ENCODE results near the gene SERPINA3. TPM values are rescaled to one million over a fixed set of nuclear protein-coding genes. Genes with fewer than 3 reads are reported as not detected.

The SERPINA3 gene
- total RNA-seq, 2 donors from 2014 or later = 57.2 to 330 TPM

DNA sequence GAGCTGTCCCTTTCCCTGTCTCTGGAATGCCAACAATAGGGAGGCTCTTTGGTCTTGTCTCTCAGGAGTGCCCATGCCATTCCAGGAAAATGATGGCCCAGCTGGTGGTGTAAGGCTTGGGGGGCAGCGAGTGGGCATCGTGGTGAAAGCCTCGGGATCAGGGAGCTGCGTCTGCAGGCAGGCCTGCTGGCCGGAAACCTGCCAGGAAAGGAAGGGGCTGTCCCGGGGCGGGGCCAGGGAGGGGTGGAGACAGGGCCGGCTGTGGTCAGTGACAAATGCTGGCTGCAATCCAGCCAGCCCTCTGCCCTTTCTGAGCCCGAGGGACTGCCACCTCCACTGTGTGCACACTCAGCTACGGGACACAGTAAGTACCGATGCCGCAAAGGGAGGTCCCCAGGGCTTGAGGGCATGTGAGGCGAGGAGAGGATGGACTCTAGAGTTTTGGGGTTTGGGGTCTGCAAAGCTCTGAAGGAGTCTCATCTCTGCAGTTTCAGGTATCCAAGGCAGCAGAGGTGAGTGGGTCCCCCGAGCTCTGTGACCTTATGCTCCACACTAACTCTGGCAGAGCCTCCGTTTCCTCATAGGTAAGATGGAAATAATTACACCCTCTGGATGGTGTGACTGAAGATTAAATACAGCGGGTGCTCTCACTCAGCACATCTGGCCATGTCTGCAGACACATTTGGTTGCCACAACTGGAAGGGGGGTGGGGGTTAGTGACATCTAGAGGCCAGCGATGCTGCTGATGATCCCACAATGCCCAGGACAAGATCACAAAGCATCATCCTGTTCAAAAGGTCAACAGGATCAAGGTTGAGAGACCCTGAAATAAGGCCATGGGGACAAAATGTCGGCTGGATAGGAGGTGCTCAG is 30.8 kb upstream of the SERPINA3 start, which contains the start of gene SERPINA5:
SERPINA5 (plus strand) TSS at position 300 of the 873 bp plus-strand sequence. CDS start 5,937 bp downstream, outside the sequence.
- no peak within 1 kb of the TSS for H3K27ac ChIP-seq
- DNase-seq (ENCODE audit: low spot score) = peak; percentile 70
- no peaks in the 10 kb centered on the region for H3K36me3 ChIP-seq
- H3K4me3 ChIP-seq = no peak within 1 kb of the TSS
- TF ChIP-seq, protein P1, sequence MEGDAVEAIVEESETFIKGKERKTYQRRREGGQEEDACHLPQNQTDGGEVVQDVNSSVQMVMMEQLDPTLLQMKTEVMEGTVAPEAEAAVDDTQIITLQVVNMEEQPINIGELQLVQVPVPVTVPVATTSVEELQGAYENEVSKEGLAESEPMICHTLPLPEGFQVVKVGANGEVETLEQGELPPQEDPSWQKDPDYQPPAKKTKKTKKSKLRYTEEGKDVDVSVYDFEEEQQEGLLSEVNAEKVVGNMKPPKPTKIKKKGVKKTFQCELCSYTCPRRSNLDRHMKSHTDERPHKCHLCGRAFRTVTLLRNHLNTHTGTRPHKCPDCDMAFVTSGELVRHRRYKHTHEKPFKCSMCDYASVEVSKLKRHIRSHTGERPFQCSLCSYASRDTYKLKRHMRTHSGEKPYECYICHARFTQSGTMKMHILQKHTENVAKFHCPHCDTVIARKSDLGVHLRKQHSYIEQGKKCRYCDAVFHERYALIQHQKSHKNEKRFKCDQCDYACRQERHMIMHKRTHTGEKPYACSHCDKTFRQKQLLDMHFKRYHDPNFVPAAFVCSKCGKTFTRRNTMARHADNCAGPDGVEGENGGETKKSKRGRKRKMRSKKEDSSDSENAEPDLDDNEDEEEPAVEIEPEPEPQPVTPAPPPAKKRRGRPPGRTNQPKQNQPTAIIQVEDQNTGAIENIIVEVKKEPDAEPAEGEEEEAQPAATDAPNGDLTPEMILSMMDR (IDR thresholded peaks at IDR 0.05) = no peak
- H3K27me3 ChIP-seq = no peaks in the 10 kb centered on the region
- no peaks in the 10 kb centered on the region for H3K9me3 ChIP-seq
- H3K4me1 ChIP-seq = peaks cover 0 to 10% of the 10 kb centered on the region in 2 donors

DNA sequence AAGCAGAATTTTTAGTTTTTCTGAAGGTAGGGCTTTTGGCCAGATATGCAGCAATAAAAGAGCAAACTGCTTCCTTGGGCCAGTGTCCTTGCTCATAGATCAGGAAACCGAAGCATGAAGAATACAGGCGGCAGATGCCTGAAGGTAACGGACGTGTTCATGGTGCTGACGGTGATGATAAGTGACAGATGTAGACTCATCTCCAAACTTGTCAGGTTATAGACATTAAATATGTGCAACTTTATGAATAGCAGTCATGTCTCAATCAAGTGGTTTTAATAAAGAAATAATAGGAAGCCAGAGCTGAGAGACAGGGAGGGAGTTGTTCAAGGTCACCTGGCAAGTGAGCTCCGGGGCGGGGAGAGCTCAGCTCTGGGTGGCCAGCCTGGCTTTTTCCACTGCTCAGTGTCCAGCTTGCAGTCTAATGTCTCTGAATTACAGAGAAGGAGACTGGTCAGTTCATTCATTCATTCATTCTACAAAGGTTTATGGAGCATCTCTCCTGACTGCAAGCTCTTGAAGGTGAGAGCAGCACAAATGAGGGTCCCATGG is 29.9 kb upstream of the SERPINA3 start:
- Histone ChIP-seq H3K4me1 (peaks cover 0 to 10% of the 10 kb centered on the region in 2 donors), H3K9me3 (no peaks in the 10 kb centered on the region), H3K36me3 (no peaks in the 10 kb centered on the region), H3K27ac (no peak overlapping the region), H3K27me3 (no peaks in the 10 kb centered on the region), H3K4me3 (no peak overlapping the region)
- DNase-seq (ENCODE audit: low spot score) = no peak
- TF ChIP-seq, protein P1 (IDR thresholded peaks at IDR 0.05) = no peak

DNA sequence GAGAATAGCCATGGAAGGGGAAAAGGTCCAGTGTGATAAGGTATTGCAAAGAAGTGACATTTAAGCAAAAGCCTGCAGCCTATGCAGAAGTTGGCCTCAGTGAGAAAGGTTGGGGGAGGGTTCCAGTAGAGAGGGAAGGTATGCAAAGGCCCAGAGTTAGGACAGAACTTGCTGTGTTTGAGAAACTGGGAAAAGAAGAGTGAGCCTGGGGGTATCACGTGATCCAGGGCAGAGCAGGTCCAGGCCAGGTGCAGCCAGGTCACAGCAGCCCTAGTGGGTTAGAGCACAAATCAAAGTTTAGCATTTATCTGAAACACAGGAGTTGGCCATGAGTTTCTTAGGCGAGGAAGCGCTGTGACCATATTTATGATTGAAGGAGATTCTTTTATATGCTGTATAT is 29.3 kb upstream of the SERPINA3 start:
- TF ChIP-seq, protein P1 (IDR thresholded peaks at IDR 0.05) = no peak
- no peaks in the 10 kb centered on the region for H3K36me3 ChIP-seq
- DNase-seq (ENCODE audit: low spot score) = no peak
- no peaks in the 10 kb centered on the region for H3K9me3 ChIP-seq
- no peaks in the 10 kb centered on the region for H3K27me3 ChIP-seq
- peaks cover 0 to 10% of the 10 kb centered on the region in 2 donors for H3K4me1 ChIP-seq
- no peak overlapping the region for H3K27ac ChIP-seq
- H3K4me3 ChIP-seq = no peak overlapping the region

DNA sequence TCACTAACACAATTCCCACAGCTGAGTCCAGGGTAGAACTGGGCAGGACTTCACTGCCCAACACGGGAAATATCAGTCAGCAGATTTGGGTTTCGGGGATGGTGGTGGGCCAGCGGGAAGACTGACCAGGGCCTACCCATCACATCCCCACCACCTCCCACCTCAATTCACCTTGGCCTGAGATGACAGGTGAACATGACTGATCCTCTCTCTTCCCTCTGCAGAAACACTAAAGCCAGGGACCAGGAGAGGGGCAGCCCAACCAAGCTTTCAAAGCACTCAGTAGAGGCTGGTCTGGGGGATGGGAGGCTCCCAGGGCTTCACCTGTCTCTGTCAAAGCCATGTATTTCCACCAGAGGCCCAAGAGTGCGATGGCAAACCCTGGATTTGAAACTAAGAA is 28.6 kb upstream of the SERPINA3 start:
- no peaks in the 10 kb centered on the region for H3K36me3 ChIP-seq
- no peak overlapping the region for H3K27ac ChIP-seq

DNA sequence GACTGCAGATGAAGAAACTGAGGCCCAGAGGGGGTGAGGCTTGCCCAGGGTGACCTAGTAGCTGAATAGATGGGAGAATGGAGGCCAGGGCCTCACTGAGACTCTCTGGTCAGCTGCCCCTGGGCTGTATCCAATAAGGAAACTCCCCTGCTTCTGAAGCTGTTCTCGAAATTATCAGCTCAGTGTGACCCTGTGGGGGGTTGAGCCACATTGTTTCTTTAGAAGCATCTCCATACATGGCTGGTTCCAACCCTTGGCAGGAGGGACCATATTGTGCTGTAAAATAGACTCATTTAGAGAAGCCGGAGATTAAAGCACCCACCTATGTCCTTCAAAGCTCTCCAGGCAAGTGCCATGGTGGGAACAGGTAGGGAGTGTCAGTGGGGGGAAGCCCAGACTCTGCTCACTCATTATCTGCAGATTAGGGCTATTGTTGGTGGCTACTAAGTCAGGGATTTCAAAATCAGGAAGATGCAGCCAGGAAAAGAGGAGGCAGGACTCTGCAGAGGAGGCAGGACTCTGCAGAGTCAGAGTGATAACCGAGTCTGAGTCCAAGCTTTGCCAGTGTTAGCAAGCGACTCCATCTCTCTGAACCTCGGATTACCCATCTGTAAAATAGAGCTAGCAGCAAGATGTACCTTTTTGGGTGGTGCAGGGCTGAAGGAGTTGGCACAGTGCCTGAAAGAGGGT is 27.5 kb upstream of the SERPINA3 start:
- DNase-seq (ENCODE audit: low spot score) = no peak
- Histone ChIP-seq H3K4me1 (peaks cover 0 to 10% of the 10 kb centered on the region in 2 donors), H3K27me3 (no peaks in the 10 kb centered on the region), H3K36me3 (no peaks in the 10 kb centered on the region), H3K27ac (no peak overlapping the region), H3K4me3 (no peak overlapping the region), H3K9me3 (no peaks in the 10 kb centered on the region)
- TF ChIP-seq, protein P1 (IDR thresholded peaks at IDR 0.05) = no peak

More for the DNA sequence above, 28.6 kb upstream of the SERPINA3 start:
- H3K9me3 ChIP-seq = no peaks in the 10 kb centered on the region
- peaks cover 0 to 10% of the 10 kb centered on the region in 2 donors for H3K4me1 ChIP-seq
- TF ChIP-seq, protein P1 (IDR thresholded peaks at IDR 0.05) = no peak
- no peak overlapping the region for H3K4me3 ChIP-seq
- DNase-seq (ENCODE audit: low spot score) = no peak
- no peaks in the 10 kb centered on the region for H3K27me3 ChIP-seq
